ENCODE data around the gene SMIM38.

Gene SMIM38

GRCh38 chr11:69160296-69161116 is 4.8 kb downstream of the SMIM38 start:
- no peak for DNase-seq (ENCODE audit: low spot score)

- no peak for DNase-seq (ENCODE audit: low spot score)
Measured at GRCh38 chr11:69161117-69161407, 5.3 kb downstream of the SMIM38 start.

DNA sequence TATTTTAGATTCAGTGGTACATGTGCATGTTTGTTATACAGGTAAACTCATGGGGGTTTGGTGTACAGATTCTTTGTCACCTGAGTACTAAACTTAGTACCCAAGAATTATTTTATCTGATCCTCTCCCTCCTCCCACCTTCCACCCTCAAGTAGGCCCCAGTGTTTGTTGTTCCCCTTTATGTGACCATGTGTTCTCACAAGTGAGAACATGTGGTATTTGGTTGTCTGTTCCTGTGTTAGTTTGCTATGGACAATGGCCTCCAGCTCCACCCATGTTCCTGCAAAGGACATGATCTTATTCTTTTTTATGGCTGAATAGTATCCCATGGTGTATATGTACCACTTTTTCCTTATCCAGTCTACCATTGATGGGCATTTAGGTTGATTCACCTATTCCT is 6.8 kb downstream of the SMIM38 start:
- no peak for DNase-seq (ENCODE audit: low spot score)

- DNase-seq (ENCODE audit: low spot score) = no peak
Measured at GRCh38 chr11:69163842-69164241, 8.1 kb downstream of the SMIM38 start.

- DNase-seq (ENCODE audit: low spot score) = no peak
Measured at GRCh38 chr11:69164824-69165223, 9.1 kb downstream of the SMIM38 start.

- no peak for DNase-seq (ENCODE audit: low spot score)
Measured at GRCh38 chr11:69165775-69166174, 10.0 kb downstream of the SMIM38 start.

DNA sequence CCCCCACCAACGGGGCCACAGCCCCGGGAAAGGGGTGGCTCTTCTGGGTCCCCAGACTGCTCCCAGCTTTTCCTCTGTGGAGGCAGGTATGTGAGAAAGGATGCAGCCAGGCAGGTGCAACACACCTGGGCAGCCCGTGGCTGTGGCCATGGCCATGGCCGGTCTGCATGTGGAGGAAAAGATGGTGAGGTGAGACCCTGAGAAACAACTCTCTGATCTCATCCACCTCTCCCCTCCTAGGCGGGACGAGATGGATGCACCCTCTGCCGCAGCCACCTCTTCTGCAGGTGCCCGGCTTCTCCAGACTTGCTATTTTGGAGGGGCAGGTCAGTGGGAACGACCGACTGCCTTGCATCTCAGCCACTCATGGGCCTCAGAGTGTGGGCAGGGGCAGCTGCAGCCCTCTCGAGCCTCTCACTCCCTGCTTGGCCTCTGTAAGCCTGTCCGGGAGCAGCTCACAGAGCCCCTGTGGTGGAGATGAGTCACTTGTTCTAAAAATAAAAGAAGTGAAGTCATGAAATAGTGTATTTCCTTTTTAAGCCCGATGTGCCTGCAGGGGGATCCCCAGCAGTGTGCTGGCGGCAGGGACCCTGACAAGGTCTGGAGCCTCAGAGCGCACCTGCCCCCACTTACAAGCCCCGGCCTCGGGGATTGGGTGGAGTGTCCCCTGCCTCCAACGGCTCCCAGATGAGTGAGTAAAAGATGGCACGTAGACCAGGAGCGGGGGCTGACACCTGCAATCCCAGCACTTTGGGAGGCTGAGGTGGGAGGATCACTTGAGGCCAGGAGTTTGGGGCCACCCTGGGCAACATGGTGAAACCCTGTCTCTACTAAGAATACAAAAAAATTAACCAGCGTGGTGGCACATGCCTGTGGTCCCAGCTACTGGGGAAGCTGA is 10.7 kb downstream of the SMIM38 start:
- peak; percentile 88 for DNase-seq (ENCODE audit: low spot score)

DNA sequence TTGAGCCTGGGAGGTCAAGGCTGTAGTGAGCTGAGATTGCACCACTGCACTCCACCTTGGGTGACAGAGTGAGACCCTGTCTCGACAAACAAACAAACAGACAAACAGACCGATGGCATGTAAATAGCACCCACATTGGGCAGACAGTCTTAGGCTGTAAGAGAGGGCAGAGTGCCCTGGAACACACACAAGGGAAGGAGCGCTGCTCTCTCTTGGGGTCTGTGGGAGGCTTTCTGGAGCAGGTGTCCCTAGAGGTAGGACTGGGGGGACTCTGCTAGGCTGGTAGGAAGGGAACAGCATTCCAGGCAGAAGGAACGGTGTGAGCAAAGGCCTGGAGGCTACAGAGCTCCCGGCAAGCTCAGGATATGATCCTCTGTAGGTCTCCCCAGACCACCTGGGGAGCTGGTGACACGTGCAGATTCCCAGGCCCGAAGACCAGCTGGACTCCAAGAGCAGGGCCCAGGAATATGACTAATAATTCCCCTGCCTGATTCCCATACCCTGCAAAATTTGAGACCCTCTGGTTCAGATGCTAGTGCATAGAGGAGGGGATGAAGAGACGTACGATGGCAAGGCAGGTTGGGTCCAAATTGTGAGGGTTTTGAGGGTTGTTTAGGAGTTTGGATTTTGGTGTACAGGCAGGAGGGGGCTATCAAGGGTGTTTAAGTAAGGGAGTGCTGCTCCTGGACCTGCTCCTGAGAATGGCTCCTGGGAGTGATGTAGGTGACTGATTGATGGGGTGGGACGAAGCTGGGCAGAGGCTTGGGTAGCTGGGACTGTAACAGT is 11.6 kb downstream of the SMIM38 start:
- no peak for DNase-seq (ENCODE audit: low spot score)

GRCh38 chr11:69167916-69168691 is 12.4 kb downstream of the SMIM38 start:
- DNase-seq (ENCODE audit: low spot score) = no peak

DNA sequence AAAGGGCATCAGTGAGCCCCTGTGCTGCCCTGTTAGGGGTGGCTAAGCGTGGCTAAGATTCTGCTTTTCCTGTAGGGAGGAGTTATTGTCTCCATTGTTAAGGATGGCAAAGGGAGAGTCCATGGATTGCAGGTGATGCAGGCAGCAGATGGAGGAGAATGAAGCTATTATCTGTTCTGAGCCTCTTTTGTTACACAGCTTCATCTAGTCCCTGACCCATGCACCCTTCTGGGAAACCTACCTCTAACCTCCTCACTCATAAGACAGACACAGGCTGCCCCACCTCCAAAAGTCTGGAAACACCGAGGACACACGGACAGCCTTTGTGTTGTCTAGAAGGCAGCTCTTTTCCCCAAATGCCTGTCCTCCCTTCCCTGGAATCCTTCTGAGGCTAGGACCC is 13.7 kb downstream of the SMIM38 start:
- DNase-seq (ENCODE audit: low spot score) = no peak

- DNase-seq (ENCODE audit: low spot score) = no peak
Measured at GRCh38 chr11:69170704-69171103, 15.0 kb downstream of the SMIM38 start.

DNA sequence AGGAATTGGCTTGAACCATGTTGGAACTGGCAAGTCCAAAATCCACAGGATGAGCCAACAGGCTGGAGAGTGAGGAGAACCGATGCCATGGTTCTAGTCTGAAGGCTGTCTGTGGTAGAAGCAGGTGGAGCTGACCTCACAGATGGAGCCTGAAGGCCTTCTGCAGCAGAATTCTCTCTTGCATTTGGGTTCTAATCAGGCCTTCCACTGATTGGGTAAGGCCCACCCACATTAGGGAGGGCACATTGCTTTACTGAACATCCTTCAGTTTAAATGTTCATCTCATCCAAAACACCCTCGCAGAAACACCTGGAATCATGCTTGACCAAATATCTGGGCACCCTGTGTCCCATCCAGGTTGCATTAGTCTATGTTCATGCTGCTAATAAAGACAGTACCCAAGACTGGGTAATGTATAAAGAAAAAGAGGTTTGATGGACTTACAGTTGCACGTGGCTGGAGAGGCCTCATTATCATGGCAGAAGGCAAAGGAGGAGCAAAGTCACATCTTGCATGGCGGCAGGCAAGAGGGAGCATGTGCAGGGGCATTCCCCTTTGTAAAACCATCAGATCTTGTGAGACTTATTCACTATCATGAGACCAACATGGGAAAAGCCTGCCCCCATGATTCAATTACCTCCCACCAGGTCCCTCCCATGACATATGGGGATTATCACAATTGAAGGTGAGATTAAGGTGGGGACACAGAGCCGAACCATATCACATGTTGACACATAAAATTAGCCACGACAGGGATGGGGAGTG is 15.9 kb downstream of the SMIM38 start:
- no peak for DNase-seq (ENCODE audit: low spot score)

- no peak for DNase-seq (ENCODE audit: low spot score)
Measured at GRCh38 chr11:69172674-69173073, 16.9 kb downstream of the SMIM38 start.

- DNase-seq (ENCODE audit: low spot score) = no peak
Measured at GRCh38 chr11:69173331-69173730, 17.6 kb downstream of the SMIM38 start.

DNA sequence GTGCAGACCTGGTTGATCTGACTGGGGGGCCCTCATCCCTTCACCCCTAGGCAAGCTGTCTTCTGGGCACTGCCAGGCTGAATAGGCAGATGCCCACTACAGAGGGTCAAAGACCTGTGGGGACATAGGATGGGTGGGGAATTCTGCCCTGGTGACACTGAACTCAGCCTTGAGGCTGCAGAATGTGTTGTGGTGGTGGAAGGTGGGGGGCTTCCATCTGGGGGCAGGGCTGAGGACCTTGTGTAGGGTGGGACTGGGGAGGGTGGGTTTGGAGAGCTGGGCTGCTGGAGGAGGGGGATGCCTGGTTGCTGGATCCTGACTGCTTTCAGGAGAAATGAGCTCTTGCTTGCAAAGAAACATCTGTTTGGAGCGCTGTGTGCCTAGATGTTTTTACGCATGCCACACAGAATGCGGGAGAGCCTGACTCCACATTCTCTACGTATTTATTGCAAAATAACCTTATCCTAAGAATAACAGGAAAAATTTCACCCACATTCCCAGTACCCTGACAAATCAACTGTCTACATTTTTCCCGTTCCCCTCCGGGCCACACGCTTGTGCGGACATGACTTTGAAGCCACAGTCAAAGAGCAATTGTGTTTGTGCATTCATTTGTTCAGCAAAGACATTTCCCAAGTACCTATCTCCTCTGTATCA is 18.3 kb downstream of the SMIM38 start:
- DNase-seq (ENCODE audit: low spot score) = no peak

GRCh38 chr11:69174841-69175240 is 19.1 kb downstream of the SMIM38 start:
- no peak for DNase-seq (ENCODE audit: low spot score)

DNA sequence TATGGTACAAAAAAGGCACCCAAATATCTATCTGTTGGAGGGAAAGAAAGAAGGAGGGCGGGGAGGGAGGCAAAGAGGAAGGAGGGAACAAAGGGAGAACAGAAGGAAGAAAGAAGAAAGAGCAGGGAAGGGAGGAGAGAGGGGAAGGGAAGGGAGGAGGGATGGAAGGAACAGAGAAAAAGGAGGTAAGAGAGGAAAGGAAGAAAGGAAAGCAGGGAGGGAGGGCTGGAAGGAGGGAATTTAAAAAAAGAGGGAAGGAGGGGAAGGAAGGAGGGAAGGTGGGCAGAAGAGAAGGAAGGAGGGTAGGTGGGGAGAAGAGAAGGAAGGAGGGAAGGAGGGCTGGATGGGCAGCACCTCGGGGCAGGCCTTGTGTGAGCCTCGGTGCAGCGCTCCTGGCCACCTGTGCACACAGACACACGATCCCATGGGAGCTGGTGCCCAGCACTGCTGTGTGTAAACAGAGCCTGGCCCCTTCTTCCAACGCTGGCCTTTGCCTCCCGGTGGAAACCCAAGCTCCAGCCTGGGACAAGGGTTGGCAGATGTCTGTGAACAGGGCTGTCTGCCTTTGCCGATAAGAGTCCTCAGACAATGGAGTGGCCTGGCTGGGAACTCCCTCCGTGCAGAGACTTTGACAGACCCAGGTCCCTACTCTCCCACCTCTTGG is 23.2 kb downstream of the SMIM38 start:
- DNase-seq (ENCODE audit: low spot score) = peak; percentile 62

DNA sequence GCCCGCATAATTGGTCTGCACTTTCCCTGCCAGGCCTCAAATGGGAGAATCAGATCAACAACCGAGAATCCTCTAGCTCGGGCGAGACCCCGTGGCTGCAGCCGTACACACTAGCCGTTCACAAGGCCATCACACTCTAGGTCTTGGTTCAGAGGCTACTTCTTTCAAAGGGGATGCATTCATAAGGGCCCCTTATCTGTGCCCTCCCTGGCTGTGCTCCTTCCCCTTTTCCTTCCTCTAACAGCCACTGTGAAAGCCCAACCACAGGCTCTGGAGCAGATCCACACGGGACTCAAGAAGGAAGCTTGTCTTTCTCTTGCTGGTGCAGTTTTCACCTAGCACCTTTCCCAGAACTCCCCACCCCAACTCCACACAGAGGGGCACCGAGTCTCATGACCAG is 24.5 kb downstream of the SMIM38 start:
- no peak for DNase-seq (ENCODE audit: low spot score)

DNA sequence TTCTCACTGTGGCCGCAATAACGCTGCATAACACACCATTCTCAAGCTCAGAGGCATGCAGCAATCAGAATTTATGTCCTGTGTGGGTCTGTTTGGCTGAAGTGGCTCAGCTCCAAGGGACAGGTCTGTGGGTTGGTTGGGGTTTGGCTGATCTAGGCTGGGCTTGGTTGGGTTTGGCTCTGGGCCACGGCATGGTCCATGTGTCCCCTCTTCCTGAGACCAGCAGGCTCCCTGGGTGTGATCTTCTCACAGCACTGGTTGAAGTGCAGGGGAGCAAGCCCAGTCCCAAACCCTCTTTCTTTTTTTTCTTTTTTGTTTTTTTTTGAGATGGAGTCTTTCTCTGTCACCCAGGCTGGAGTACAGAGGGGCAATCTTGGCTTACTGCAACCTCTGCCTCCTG is 25.0 kb downstream of the SMIM38 start:
- no peak for DNase-seq (ENCODE audit: low spot score)

DNA sequence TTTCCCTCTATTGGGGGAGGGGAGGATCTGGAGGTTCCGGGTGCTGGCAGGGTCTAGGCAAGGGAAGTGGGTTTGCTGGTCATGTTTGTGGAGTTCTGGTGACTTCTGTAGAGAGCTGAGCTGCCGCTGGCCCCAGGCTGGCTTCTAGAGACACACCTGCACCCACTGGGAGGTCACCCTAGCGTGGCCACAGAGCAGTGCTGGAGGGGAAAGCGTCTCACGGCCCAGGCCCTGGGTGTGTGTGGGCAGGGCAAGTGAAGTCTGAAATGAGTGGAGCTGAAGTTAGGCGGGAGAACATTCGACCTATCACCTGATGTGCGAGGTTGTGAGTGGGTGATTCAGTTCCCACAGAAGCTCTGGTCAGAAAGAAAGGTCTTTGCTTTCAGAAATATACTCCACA is 27.9 kb downstream of the SMIM38 start:
- DNase-seq (ENCODE audit: low spot score) = no peak

Data from HuH-7.5 (cell line).